Measurements from ENCODE around the gene BRF1.
A peak's percentile ranks its signal among the peaks of the same experiment; 100 is the strongest.

The BRF1 gene

GRCh38 chr14:105248368-105249181, 52.2 kb downstream of the BRF1 start, which contains the start of gene BTBD6:
BTBD6 (plus strand) TSS chr14:105248533; CDS start chr14:105248712, 179 bp downstream.
- DNase-seq = peak; percentile 73 to 98 (median 87)
- intact Hi-C loops (cut with DNase I) = no loop called here

- intact Hi-C loops (cut with DNase I) = no loop called here
- DNase-seq = peak in 2 of 10 donors; percentile 80 to 82
These were observed 53.0 kb downstream of the BRF1 start for GRCh38 chr14:105247715-105248367.

- peak in 2 of 10 donors; percentile 54 to 79 for DNase-seq
- intact Hi-C loops (cut with DNase I) = no loop called here
These were observed 53.8 kb downstream of the BRF1 start for GRCh38 chr14:105247026-105247425.

- intact Hi-C loops (cut with DNase I) = no loop called here
- peak in 3 of 10 donors; percentile 39 to 74 (median 57) for DNase-seq
These were observed 56.5 kb downstream of the BRF1 start for GRCh38 chr14:105244334-105244733.

GRCh38 chr14:105241641-105242040, 59.2 kb downstream of the BRF1 start:
- DNase-seq = peak in 3 of 10 donors; percentile 44 to 75 (median 70)
- intact Hi-C loops (cut with DNase I) = no loop called here

- peak in 3 of 10 donors; percentile 65 to 76 (median 76) for DNase-seq
- intact Hi-C loops (cut with DNase I) = no loop called here
These were observed 59.8 kb downstream of the BRF1 start for GRCh38 chr14:105240811-105241576.

- intact Hi-C loops (cut with DNase I) = no loop called here
- DNase-seq = peak in 2 of 10 donors; percentile 57 to 79
These were observed 71.6 kb downstream of the BRF1 start for GRCh38 chr14:105229099-105229655.

- intact Hi-C loops (cut with DNase I) = no loop called here
- peak in 2 of 10 donors; percentile 37 to 82 for DNase-seq
These were observed 72.2 kb downstream of the BRF1 start for GRCh38 chr14:105228562-105228961.

GRCh38 chr14:105227346-105227745, 73.5 kb downstream of the BRF1 start:
- DNase-seq = peak in 3 of 10 donors; percentile 7 to 47 (median 43)
- intact Hi-C loops (cut with DNase I) = no loop called here

GRCh38 chr14:105226198-105226597, 74.6 kb downstream of the BRF1 start:
- DNase-seq = peak in 2 of 10 donors; percentile 38 to 52
- intact Hi-C loops (cut with DNase I) = no loop called here

GRCh38 chr14:105224845-105225570, 75.8 kb downstream of the BRF1 start:
- intact Hi-C loops (cut with DNase I) = no loop called here

GRCh38 chr14:105223770-105224544, 76.8 kb downstream of the BRF1 start:
- intact Hi-C loops (cut with DNase I) = no loop called here

More at GRCh38 chr14:105224845-105225570, 75.8 kb downstream of the BRF1 start:
- peak in 1 of 10 donors; percentile 37 for DNase-seq

GRCh38 chr14:105223260-105223659, 77.5 kb downstream of the BRF1 start:
- intact Hi-C loops (cut with DNase I) = no loop called here
- peak in 1 of 10 donors; percentile 51 for DNase-seq

More at GRCh38 chr14:105223770-105224544, 76.8 kb downstream of the BRF1 start:
- peak in 1 of 10 donors; percentile 31 for DNase-seq

- intact Hi-C loops (cut with DNase I) = no loop called here
- peak in 1 of 10 donors; percentile 4 for DNase-seq
These were observed 79.1 kb downstream of the BRF1 start for GRCh38 chr14:105221598-105222178.

- peak in 2 of 10 donors; percentile 5 to 43 for DNase-seq
These were observed 79.9 kb downstream of the BRF1 start for GRCh38 chr14:105220699-105221597.

GRCh38 chr14:105219753-105220152, 81.0 kb downstream of the BRF1 start:
- intact Hi-C loops (cut with DNase I) = no loop called here

More at GRCh38 chr14:105220699-105221597, 79.9 kb downstream of the BRF1 start:
- intact Hi-C loops (cut with DNase I) = no loop called here

GRCh38 chr14:105219043-105219612, 81.7 kb downstream of the BRF1 start:
- intact Hi-C loops (cut with DNase I) = no loop called here

More at GRCh38 chr14:105219753-105220152, 81.0 kb downstream of the BRF1 start:
- no peak for DNase-seq

More at GRCh38 chr14:105219043-105219612, 81.7 kb downstream of the BRF1 start:
- DNase-seq = no peak

All from posterior cingulate gyrus (tissue), 11 donors.